ENCODE data around the gene KRT79.

Gene KRT79

DNA sequence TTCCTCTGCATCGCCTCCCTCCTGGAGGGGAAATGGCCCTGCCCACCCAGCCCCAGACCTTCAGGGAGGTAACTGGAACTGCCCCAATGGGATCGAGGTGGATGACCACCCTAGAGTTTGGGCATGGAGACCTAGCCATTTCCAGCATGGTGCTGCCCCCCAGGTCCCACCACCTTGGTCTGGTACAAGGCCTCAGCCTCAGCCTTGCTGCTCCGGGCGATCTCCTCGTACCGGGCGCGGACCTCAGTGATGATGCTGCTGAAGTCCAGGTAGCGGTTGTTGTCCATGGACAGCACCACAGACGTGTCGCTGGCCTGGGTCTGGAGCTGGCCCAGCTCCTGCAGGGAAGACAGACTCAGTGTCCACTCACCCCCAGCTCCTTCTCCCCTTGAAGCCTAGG is 10.3 kb upstream of the KRT79 start:
- no peak for DNase-seq (ENCODE audit: low read depth, low spot score)
- CTCF ChIA-PET: interaction anchor here (1.5 kb wide), 1 partner anchor 22 kb away, joined by 5 read pairs; no protein-coding TSS in a partner anchor
- no peak overlapping the region for H3K4me3 ChIP-seq (ENCODE audit: low read depth, low read length)
- TF ChIP-seq, protein P1, sequence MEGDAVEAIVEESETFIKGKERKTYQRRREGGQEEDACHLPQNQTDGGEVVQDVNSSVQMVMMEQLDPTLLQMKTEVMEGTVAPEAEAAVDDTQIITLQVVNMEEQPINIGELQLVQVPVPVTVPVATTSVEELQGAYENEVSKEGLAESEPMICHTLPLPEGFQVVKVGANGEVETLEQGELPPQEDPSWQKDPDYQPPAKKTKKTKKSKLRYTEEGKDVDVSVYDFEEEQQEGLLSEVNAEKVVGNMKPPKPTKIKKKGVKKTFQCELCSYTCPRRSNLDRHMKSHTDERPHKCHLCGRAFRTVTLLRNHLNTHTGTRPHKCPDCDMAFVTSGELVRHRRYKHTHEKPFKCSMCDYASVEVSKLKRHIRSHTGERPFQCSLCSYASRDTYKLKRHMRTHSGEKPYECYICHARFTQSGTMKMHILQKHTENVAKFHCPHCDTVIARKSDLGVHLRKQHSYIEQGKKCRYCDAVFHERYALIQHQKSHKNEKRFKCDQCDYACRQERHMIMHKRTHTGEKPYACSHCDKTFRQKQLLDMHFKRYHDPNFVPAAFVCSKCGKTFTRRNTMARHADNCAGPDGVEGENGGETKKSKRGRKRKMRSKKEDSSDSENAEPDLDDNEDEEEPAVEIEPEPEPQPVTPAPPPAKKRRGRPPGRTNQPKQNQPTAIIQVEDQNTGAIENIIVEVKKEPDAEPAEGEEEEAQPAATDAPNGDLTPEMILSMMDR (IDR thresholded peaks at IDR 0.05; ENCODE audit: insufficient read depth, low read length, missing control alignments): no peak
- POLR2A ChIA-PET: no interaction called here

DNA sequence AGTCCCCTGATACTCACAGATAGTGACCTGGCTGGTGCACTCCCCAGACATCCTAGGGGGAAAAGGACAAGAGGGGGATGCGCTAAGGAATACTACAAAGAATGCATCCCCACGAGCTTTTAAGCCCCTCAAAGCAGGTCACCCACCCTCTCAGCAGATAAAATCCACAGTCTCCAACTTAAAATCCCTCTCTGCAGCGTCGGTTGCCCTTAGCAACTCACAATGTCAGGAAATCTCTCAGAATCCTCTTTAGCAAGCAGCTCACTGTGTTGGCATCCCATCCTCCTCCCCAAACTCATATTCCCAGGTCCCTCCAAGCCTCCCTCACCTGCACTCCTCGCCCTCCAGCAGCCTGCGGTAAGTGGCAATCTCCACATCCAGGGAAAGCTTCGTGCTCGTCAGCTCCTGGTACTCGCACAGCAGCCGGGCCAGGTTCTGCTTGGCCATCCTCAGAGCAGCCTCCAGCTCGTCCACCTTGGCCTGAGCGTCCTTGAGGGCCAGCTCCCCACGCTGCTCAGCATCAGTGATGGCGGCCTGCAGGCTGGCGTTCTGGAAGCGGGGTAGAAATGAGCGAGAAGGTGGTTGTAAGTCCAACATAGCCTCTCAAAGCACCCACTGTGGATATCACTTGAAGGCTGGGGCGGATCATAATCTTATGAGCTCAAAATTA is 5.5 kb upstream of the KRT79 start:
- no peak for DNase-seq (ENCODE audit: low read depth, low spot score)
- ChIA-PET CTCF (interaction anchor here (1.0 to 1.7 kb wide), 4 partner anchors 9 to 35 kb away, joined by 3 to 6 read pairs (median 4); no protein-coding TSS in a partner anchor), POLR2A (interaction anchor here (0.5 kb wide), 1 partner anchor 184 kb away, joined by 3 read pairs; no protein-coding TSS in a partner anchor)
- no peak overlapping the region for H3K4me3 ChIP-seq (ENCODE audit: low read depth, low read length)
- TF ChIP-seq, protein P1 (IDR thresholded peaks at IDR 0.05; ENCODE audit: insufficient read depth, low read length, missing control alignments): no peak

DNA sequence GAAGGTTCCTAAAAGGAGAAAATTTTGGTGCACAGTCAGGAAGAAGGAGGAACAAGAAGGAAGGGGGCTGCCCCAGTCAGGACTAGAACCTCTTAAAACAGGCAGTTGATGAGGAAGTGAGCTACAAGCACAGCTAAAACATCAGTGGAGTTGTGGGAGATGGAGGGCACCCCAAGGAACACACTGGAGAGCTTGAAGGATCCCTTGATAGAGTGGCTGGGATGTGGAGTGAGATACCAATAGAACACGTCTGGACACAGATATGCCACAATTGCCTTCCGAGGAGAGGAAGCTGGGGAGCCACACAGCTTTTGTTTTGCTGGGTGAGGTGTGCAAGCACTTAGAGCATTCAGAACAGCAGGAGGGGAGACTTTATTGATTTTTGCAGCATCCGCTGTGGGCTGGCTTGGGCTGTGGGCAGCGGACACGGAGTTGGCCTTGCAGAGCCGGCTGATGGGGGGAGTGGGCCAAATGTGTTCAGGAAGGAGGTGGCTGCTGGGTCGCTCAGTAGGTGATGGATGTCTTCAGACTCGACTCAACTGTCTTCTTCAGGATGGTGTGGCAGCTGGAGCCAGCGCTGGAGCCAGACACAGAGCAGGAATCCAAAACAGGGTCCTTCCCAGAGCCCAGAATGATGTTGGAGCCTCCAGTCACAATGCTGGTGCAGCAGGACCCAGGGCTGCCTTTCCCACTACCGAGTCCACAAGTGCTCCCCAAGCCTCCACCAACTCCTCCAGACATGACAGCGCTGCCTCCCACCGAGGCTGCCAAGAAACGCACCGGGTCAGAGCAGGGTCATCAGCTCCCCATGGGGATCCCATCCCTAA is 4.7 kb upstream of the KRT79 start:
- ChIA-PET POLR2A (interaction anchor here (0.6 kb wide), 1 partner anchor 45 kb away, joined by 3 read pairs; no protein-coding TSS in a partner anchor), CTCF (interaction anchor here (0.8 to 1.7 kb wide), 6 partner anchors 8 to 256 kb away, joined by 3 to 6 read pairs (median 4); no protein-coding TSS in a partner anchor)
- no peak for DNase-seq (ENCODE audit: low read depth, low spot score)
- no peak overlapping the region for H3K4me3 ChIP-seq (ENCODE audit: low read depth, low read length)
- TF ChIP-seq, protein P1 (IDR thresholded peaks at IDR 0.05; ENCODE audit: insufficient read depth, low read length, missing control alignments): no peak

DNA sequence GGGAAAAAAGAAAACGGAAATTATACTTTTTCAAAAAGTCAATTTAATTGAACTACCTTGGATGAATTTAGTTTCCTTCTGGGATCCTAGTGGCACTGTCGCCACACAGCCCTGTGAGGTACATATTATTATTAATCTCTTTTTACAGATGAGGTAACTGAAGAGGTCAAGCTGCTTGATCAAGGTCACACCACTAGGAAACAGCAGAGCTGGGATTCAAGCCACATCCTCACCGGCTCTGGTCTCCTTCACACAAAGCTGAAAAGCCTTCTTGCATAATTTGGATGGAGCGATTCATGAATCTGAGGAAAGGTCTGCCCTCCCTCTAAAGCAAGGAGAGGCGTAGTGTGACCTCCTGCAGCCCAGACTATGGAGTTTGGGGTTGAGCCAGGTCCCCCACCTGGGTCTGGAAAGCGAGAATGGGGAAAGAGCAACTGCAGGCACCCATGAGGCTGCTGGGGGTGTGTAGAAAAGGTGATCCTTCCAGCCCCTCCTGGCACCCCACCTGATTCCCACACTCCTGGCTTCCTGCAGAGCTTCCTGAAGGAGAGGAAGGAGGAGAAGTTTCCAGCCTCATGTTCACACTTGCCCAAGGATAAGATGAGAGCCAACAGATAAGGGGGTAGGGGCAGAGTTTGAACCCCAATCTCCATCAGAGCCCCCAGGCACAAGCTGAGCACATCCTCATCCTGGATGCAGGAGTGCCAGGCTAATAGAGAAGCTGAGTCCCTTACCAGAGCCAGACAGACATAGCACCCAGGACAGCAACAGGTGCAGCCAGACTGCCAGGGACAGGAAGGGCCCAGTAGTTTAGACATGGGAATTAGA is 3.9 kb upstream of the KRT79 start:
- ChIA-PET CTCF (interaction anchor here (0.6 to 1.7 kb wide), 6 partner anchors 28 to 255 kb away, joined by 3 to 6 read pairs (median 4); no protein-coding TSS in a partner anchor), POLR2A (no interaction called here)
- no peak for DNase-seq (ENCODE audit: low read depth, low spot score)
- no peak overlapping the region for H3K4me3 ChIP-seq (ENCODE audit: low read depth, low read length)
- TF ChIP-seq, protein P1 (IDR thresholded peaks at IDR 0.05; ENCODE audit: insufficient read depth, low read length, missing control alignments): no peak

DNA sequence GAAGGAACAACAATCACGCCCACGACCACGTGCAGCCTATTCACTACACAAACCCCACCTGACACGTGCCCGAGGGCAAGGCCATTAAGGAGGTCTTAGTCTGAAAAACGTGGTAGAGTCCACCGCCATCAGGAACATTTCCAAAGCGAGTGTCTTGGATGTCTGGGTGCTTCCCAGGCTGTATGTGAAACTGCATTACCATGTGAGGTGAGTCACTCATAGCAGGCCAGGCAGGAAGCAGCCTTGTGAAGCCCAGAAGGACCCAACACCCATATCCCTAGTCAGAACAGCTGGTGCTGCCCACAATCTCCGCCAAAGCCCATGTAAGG is 3.3 kb upstream of the KRT79 start:
- POLR2A ChIA-PET: no interaction called here
- CTCF ChIA-PET: interaction anchor here (0.6 to 1.1 kb wide), 3 partner anchors 10 to 253 kb away, joined by 3 to 5 read pairs (median 3); no protein-coding TSS in a partner anchor
- no peak overlapping the region for H3K4me3 ChIP-seq (ENCODE audit: low read depth, low read length)
- peak; percentile 47 for DNase-seq (ENCODE audit: low read depth, low spot score)
- TF ChIP-seq, protein P1 (IDR thresholded peaks at IDR 0.05; ENCODE audit: insufficient read depth, low read length, missing control alignments): no peak
